SK-N-SH treated with all-trans-retinoic acid at 6 μM for 48 hours (cell line): Measurements from ENCODE around the gene HIGD2A.

Source experiments
- ATAC-seq: fragments of 200-7000 bp; cut with Tn5 transposase; 3 replicates; pipeline ENCODE4 v1.9.1; 2020; ENCODE audit warnings: mild to moderate bottlenecking, moderate library complexity
- ARNTL ChIP-seq: fragments of 450-650 bp; formaldehyde crosslinking; IDR thresholded peaks from 2 replicates; pipeline ENCODE4 v1.5.0; 2020; ENCODE audit warnings: low read depth, mild to moderate bottlenecking, moderate library complexity, borderline replicate concordance
- BACH2 ChIP-seq: fragments of 250-450 bp; sonication (Bioruptor Pico); IDR thresholded peaks from 2 replicates; pipeline ENCODE4 v1.9.0; 2021; ENCODE audit warnings: mild to moderate bottlenecking, borderline replicate concordance
- CSDC2 ChIP-seq: fragments of 250-450 bp; sonication (Bioruptor Pico); IDR thresholded peaks from 2 replicates; pipeline ENCODE4 v1.5.0; 2020; ENCODE audit warnings: mild to moderate bottlenecking, moderate library complexity
- ESRRG ChIP-seq: fragments of 250-450 bp; sonication (Bioruptor Pico); IDR thresholded peaks from 2 replicates; pipeline ENCODE4 v1.6.1; 2021; ENCODE audit warnings: mild to moderate bottlenecking
- GLIS3 ChIP-seq: fragments of 250-450 bp; sonication (Bioruptor Pico); IDR thresholded peaks from 2 replicates; pipeline ENCODE4 v1.5.0; 2020; ENCODE audit warnings: mild to moderate bottlenecking, moderate library complexity
- PPARA ChIP-seq: fragments of 250-450 bp; sonication (Bioruptor Pico); IDR thresholded peaks from 2 replicates; pipeline ENCODE4 v1.5.0; 2020; ENCODE audit warnings: mild to moderate bottlenecking, borderline replicate concordance
- RARB ChIP-seq: fragments of 250-450 bp; sonication (Bioruptor Pico); IDR thresholded peaks from 2 replicates; pipeline ENCODE4 v1.8.0; 2021; ENCODE audit warnings: mild to moderate bottlenecking, moderate library complexity
- TOX ChIP-seq: fragments of 250-450 bp; sonication (Bioruptor Pico); IDR thresholded peaks from 2 replicates; pipeline ENCODE4 v1.8.0; 2021; ENCODE audit warnings: mild to moderate bottlenecking, moderate library complexity, borderline replicate concordance
- ZFP3 ChIP-seq: fragments of 250-450 bp; sonication (Bioruptor Pico); IDR thresholded peaks from 2 replicates; pipeline ENCODE4 v1.5.0; 2020; ENCODE audit warnings: mild to moderate bottlenecking, moderate library complexity
- ZNF565 ChIP-seq: fragments of 450-650 bp; formaldehyde crosslinking; conservative IDR thresholded peaks from 2 replicates; pipeline ENCODE4 v1.5.0; 2020; ENCODE audit warnings: low read depth, mild to moderate bottlenecking, moderate library complexity
- ZNF70 ChIP-seq: fragments of 450-650 bp; formaldehyde crosslinking; IDR thresholded peaks from 2 replicates; pipeline ENCODE4 v1.5.0; 2020; ENCODE audit warnings: mild to moderate bottlenecking, moderate library complexity
- ZNF8 ChIP-seq: fragments of 450-650 bp; formaldehyde crosslinking; IDR thresholded peaks from 2 replicates; pipeline ENCODE4 v1.5.0; 2020; ENCODE audit warnings: mild to moderate bottlenecking, moderate library complexity
- TF ChIP-seq, protein P1 (sequence below): fragments of 250-450 bp; sonication (Bioruptor Pico); IDR thresholded peaks from 2 replicates; pipeline ENCODE4 v1.8.0; 2021; ENCODE audit warnings: low read depth, mild to moderate bottlenecking, moderate library complexity, borderline replicate concordance
- TF ChIP-seq, protein P2 (sequence below): fragments of 250-450 bp; sonication (Bioruptor Pico); IDR thresholded peaks from 2 replicates; pipeline ENCODE4 v1.5.1; 2021; ENCODE audit warnings: mild to moderate bottlenecking, moderate library complexity
- TF ChIP-seq, protein P3 (sequence below): fragments of 250-450 bp; sonication (Bioruptor Pico); IDR thresholded peaks from 2 replicates; pipeline ENCODE4 v1.5.0; 2020; ENCODE audit warnings: mild to moderate bottlenecking, moderate library complexity
- TF ChIP-seq, protein P4 (sequence below): fragments of 250-450 bp; sonication (Bioruptor Pico); IDR thresholded peaks from 2 replicates; pipeline ENCODE4 v1.5.1; 2020; ENCODE audit warnings: low read depth, mild to moderate bottlenecking, moderate library complexity

HIGD2A gene

DNA sequence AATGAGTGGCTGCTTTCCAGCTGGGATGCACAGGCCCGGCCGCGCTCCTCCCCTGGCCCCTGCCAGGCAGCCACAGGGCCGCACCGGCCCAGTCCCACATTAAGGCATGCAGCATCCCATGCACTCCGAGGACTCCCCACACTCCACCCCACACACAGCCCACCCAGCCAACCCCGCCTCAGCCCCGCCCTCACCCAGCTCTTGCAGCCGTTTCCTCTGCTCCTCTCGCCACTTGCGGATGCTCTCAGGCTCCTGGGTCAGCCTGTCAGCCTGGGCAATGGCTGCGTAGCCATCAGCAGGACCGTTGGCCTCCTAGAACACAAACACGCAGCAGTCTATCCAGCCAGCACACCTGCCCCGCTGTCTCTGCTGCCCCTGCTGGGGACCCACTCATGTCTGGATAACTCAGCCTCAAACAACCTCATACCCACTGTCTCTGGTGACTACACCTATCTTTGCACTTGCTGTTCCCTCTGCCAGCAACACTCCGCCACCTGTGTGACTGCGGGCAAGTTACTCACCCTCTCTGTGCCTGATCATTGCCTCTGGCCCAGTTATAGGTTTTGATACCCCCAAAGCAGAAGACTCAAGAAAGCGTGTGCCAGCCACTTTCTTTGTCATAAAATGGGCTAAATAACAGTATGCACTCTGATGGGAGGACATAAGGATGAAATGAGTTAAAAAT, 9.3 kb downstream of the HIGD2A start (continued):
- no peak for TF ChIP-seq ESRRG
- TF ChIP-seq, protein P1, sequence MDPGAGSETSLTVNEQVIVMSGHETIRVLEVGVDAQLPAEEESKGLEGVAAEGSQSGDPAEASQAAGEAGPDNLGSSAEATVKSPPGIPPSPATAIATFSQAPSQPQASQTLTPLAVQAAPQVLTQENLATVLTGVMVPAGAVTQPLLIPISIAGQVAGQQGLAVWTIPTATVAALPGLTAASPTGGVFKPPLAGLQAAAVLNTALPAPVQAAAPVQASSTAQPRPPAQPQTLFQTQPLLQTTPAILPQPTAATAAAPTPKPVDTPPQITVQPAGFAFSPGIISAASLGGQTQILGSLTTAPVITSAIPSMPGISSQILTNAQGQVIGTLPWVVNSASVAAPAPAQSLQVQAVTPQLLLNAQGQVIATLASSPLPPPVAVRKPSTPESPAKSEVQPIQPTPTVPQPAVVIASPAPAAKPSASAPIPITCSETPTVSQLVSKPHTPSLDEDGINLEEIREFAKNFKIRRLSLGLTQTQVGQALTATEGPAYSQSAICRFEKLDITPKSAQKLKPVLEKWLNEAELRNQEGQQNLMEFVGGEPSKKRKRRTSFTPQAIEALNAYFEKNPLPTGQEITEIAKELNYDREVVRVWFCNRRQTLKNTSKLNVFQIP (CRISPR knock-in tag), result no peak
- TF ChIP-seq, all 23 proteins: peak for 0

DNA sequence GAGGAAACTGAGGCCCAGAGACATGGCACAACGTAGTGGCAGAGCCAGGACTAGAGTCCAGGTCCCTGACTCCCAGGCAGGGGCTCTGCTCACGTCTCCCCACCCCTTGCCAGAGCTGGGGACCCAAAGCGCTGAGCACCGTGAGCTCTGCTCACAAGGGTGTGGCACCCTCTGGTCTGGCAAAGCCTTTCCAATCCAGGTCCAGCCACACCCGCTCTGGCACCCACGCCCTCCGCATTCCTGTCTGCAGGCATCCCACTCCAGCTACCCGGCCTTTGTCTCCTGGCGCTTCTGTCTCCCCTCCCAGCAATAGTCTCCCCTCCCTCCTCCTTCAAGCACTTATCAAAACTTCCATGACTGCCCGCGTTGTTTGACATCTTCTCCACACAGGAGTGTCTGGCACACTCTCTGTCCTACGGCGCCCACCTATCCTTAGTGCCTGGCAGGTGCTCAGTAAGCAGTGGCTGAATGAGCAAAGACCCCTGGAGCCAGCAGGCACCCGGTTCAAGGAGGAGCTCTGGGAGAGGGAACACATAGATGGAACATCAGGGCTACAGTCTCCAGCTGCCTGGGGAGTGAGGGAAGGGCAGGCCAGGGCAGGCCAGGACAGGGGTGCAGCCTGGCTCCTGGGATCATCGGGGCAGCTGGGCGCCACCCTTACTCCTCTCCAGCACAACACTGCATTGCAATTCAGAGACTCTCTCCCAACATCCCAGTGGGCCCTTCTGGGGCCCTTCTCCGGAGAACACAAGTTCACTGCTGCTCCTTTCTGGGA, 12.0 kb downstream of the HIGD2A start:
- ATAC-seq, result no peak
- TF ChIP-seq, protein P2, sequence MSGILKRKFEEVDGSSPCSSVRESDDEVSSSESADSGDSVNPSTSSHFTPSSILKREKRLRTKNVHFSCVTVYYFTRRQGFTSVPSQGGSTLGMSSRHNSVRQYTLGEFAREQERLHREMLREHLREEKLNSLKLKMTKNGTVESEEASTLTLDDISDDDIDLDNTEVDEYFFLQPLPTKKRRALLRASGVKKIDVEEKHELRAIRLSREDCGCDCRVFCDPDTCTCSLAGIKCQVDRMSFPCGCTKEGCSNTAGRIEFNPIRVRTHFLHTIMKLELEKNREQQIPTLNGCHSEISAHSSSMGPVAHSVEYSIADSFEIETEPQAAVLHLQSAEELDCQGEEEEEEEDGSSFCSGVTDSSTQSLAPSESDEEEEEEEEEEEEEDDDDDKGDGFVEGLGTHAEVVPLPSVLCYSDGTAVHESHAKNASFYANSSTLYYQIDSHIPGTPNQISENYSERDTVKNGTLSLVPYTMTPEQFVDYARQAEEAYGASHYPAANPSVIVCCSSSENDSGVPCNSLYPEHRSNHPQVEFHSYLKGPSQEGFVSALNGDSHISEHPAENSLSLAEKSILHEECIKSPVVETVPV (CRISPR knock-in tag), result no peak
- TF ChIP-seq ZFP3, result no peak
- no peak for TF ChIP-seq RARB (CRISPR knock-in tag)
- no peak for TF ChIP-seq ESRRG
- TF ChIP-seq ZNF565 (CRISPR knock-in tag), result no peak

DNA sequence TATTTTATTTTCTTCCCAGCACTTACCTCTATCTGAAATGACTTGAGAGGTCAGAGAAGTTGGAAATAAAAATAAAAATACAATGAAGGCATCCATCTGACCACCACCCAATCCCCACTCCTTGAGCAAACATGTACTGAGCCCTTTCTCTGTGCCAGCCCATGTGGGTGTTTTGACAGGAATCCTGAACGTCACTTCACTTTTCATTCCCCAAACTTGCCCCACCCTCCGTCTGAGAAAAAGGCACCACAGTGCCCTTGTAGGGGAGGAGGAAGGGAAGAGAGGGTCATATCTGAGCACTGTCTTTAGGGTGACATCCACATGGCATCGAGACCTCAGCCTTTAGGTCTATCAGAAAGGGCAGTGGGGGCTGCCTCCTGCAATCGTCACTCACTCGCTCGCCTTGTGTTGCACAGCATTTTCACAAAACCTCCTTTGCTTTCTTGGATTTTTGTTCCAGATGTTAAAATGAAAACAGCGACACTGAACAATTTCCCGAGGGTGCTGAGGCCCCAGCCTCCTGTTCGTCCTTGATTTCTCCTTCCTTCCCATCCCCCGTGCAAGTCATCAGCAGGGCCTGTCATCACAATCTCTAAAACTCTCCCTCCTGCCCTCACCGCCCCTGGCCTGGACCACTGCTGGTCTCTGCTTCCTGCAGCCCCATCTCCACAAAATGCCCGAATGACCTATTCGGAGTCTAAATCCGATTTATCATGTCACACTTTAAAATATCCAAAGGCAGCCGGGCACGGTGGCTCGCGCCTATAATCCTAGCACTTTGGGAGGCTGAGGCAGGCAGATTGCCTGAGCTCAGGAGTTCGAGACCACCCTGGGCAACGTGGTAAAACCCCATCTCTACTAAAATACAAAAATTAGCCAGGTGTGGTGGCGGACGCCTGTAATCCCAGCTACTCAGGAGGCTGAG, 13.0 kb downstream of the HIGD2A start:
- ATAC-seq, result no peak
- TF ChIP-seq ZNF8 (CRISPR knock-in tag) (no peak), BACH2 (CRISPR knock-in tag) (no peak)

DNA sequence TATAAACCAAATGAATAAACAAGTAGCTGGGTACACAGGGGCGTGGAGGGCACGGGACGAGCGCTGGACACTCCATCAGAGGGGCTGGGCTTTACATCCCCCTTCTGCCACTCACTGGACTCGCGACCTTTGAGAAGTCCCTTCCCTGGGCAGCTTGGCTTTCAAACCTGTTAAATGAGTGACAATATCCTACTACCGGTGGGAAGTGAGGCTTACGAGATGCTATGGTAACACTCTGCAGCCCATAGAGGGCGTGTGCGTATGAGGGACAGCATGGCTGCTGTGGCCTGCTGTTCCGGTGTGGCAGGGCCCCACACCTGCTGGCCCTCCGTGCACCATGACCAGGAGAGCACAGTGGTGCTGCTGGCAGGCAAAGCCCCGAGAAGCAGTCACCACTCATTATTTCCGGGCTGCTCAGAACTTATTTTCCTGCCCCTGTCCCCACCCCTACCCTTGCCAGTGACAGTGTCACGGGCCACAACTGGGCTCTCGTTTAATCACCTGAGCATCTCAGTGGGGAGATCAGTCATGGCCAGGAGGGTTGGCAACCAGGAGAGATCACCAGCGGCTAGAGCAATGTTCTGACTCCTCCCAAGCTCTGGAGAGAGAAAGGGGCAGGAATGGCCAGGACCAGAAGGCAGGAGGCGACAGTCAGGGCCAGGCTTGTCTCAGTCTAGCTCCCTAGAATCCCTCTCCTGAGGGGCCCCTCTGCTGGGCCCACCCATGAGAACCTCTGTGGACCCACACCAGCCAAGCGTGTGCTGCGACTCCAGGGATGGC, 17.3 kb downstream of the HIGD2A start:
- ATAC-seq, result no peak; the same call in 2 of the 3 replicates
- TF ChIP-seq, protein P3, sequence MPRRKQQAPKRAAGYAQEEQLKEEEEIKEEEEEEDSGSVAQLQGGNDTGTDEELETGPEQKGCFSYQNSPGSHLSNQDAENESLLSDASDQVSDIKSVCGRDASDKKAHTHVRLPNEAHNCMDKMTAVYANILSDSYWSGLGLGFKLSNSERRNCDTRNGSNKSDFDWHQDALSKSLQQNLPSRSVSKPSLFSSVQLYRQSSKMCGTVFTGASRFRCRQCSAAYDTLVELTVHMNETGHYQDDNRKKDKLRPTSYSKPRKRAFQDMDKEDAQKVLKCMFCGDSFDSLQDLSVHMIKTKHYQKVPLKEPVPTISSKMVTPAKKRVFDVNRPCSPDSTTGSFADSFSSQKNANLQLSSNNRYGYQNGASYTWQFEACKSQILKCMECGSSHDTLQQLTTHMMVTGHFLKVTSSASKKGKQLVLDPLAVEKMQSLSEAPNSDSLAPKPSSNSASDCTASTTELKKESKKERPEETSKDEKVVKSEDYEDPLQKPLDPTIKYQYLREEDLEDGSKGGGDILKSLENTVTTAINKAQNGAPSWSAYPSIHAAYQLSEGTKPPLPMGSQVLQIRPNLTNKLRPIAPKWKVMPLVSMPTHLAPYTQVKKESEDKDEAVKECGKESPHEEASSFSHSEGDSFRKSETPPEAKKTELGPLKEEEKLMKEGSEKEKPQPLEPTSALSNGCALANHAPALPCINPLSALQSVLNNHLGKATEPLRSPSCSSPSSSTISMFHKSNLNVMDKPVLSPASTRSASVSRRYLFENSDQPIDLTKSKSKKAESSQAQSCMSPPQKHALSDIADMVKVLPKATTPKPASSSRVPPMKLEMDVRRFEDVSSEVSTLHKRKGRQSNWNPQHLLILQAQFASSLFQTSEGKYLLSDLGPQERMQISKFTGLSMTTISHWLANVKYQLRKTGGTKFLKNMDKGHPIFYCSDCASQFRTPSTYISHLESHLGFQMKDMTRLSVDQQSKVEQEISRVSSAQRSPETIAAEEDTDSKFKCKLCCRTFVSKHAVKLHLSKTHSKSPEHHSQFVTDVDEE, result no peak
- TF ChIP-seq, protein P2 (CRISPR knock-in tag), result no peak
- TF ChIP-seq CSDC2 (CRISPR knock-in tag) (no peak), RARB (CRISPR knock-in tag) (no peak), GLIS3 (no peak), ARNTL (no peak), PPARA (CRISPR knock-in tag) (no peak)

DNA sequence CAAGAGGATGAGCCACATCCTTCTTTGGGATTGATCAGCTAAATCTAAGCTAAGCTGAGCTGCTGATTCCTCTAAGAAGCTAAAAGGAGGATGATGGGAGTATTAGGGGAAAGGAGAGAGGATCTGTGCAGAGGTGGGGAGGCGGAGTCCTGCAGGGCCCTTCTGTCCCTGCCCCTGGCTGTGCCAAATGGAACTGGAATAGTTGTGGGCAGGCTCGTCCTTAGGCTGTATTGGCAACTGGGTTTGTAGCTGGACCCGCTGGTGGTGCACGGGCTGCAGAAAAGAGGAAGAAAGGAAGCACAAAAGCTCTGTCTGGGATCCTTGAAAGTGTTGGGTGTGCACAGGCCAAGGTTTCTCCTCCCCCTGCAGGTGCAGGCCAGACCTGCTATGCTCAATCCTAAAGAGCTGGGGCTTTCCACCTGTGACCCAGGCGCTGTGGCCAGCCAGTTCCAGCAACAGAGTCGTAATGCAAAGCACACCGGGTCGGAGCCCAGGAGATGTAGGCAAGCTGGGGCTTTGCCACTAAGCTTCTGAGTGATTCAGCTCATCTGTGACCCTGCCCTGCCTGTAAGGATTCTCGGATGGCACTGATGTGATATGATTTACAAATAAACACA, 18.0 kb downstream of the HIGD2A start:
- no peak for ATAC-seq
- TF ChIP-seq, protein P1 (CRISPR knock-in tag), result no peak
- TF ChIP-seq CSDC2 (CRISPR knock-in tag) (no peak), TOX (CRISPR knock-in tag) (no peak), ZNF70 (CRISPR knock-in tag) (no peak), ESRRG (no peak)
- TF ChIP-seq, protein P4, sequence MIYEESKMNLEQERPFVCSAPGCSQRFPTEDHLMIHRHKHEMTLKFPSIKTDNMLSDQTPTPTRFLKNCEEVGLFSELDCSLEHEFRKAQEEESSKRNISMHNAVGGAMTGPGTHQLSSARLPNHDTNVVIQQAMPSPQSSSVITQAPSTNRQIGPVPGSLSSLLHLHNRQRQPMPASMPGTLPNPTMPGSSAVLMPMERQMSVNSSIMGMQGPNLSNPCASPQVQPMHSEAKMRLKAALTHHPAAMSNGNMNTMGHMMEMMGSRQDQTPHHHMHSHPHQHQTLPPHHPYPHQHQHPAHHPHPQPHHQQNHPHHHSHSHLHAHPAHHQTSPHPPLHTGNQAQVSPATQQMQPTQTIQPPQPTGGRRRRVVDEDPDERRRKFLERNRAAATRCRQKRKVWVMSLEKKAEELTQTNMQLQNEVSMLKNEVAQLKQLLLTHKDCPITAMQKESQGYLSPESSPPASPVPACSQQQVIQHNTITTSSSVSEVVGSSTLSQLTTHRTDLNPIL (CRISPR knock-in tag), result no peak
